ENCODE measurements around the gene GTF3C5. TPM values are rescaled to one million over a fixed set of nuclear protein-coding genes. Genes with fewer than 3 reads are reported as not detected.
A peak's percentile ranks its signal among the peaks of the same experiment; 100 is the strongest.

GTF3C5 gene
- total and polyA plus RNA-seq, 9 of the 15 experiments (the other 6 are each of a cell fraction or from before 2014, with no cell fraction given) = 3.8 to 118 (median 83.7) TPM

DNA sequence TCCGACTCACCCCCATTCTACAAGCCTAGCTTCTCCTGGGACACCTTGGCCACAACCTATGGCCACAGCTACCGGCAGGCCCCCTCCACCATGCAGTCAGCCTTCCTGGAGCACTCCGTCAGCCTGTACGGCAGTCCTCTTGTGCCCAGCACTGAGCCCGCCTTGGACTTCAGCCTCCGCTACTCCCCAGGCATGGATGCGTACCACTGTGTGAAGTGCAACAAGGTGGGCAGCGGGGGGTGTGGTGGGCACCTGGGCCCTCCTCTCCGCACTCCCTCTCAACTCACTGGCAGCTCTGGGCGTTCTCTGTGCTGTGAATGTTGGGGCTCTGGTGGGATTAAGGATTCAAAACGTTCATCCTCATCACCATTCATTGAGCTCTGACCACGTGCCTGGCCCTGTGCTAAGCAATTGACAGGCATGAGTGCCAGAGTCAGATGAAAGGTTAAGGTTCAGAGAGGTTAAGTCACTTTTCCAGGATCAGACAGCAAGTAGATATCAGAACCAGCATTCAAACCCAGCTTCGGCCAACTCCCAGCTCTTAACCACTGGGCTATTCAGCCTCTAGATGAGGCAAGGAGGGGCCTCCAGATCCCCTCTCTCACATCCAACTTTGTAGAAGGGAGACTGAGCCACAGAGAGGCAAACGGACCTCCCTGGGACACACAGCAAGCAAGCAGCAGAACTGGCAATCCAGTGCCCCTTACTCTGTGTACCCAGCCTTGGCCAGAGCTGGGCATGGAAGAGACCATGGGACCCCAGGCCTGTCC lies 42.4 kb upstream of the GTF3C5 start:
- peaks cover 90% of the 10 kb centered on the region for H3K36me3 ChIP-seq (ENCODE audit: control insufficient read depth, insufficient read depth, low read length)
- 0 out of 4 replicates have a peak overlapping the region, but pooled peaks of 1 of the 2 experiments have one; percentile 10 for H3K9ac ChIP-seq (ENCODE audit: insufficient read depth in 1 of 2, low read depth in 2 of 2, low read length in 2 of 2)
- no peak for DNase-seq (ENCODE audit: extremely low read depth in 1 of 4, low spot score in 3 of 4)
- H4K20me1 ChIP-seq (replicated peaks; ENCODE audit: control insufficient read depth, insufficient read depth, low read length) = no peaks in the 10 kb centered on the region
- ATAC-seq = no peak
- no peak overlapping the region for H3K4me2 ChIP-seq (ENCODE audit: insufficient read depth, low read length)
- H2AFZ ChIP-seq (ENCODE audit: low read depth, low read length) = no peak overlapping the region
- ChIA-PET POLR2A (interaction anchor here (0.6 kb wide), 1 partner anchor 50 kb away, joined by 3 read pairs; no protein-coding TSS in a partner anchor), CTCF (ENCODE audit: low intra/inter-chr PET ratio) (no interaction called here)
- in situ Hi-C loops (cut with MboI) (no loop called here), intact Hi-C loops (cut with micrococcal nuclease) (no loop called here)
- peaks cover 40% of the 10 kb centered on the region for H3K79me2 ChIP-seq (ENCODE audit: control insufficient read depth, insufficient read depth, low read length)
- no peak overlapping the region for H3K4me3 ChIP-seq
- FAIRE-seq = no peak
- peak; percentile 36 for TF ChIP-seq RBM25 (IDR thresholded peaks at IDR 0.05; ENCODE audit: low read depth, low read length, severe bottlenecking)
- TF ChIP-seq ZNF431 (CRISPR knock-in tag; IDR thresholded peaks at IDR 0.05) = no peak
- TF ChIP-seq, protein P1, sequence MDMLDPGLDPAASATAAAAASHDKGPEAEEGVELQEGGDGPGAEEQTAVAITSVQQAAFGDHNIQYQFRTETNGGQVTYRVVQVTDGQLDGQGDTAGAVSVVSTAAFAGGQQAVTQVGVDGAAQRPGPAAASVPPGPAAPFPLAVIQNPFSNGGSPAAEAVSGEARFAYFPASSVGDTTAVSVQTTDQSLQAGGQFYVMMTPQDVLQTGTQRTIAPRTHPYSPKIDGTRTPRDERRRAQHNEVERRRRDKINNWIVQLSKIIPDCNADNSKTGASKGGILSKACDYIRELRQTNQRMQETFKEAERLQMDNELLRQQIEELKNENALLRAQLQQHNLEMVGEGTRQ (CRISPR knock-in tag; IDR thresholded peaks at IDR 0.05) = no peak
- peak in 1 of 2 experiments; percentile 60; a peak in 2 of 4 replicates for TF ChIP-seq KDM1A (IDR thresholded peaks at IDR 0.05)
- peak; percentile 68 for TF ChIP-seq BCOR (IDR thresholded peaks at IDR 0.05)
- peak; percentile 98 for TF ChIP-seq BRD9 (IDR thresholded peaks at IDR 0.05; ENCODE audit: low read depth, partially characterized antibody)
- H3K27ac ChIP-seq (ENCODE audit: extremely low read depth, low read depth, low read length) = no peak overlapping the region
- H3K9me3 ChIP-seq (replicated peaks; ENCODE audit: control insufficient read depth, insufficient read depth, low read depth, low read length) = no peaks in the 10 kb centered on the region
- peaks cover 33 to 71% of the 10 kb centered on the region in 2 experiments for H3K4me1 ChIP-seq (replicated peaks in 1 of 2; ENCODE audit: control insufficient read depth in 2 of 2, insufficient read depth in 2 of 2, low read length in 2 of 2)
- H3K27me3 ChIP-seq (ENCODE audit: control insufficient read depth in 2 of 2, insufficient read depth in 2 of 2, low read length in 2 of 2) = no peaks in the 10 kb centered on the region
- 89% methylated on average over 13 of the region's 14 CpGs for WGBS (ENCODE audit: insufficient coverage, low coverage, missing lambda C conversion rate)
- peaks cover 4% of the 10 kb centered on the region for H3K9me1 ChIP-seq (ENCODE audit: control insufficient read depth, insufficient read depth, low read length)
- BruUV-seq (replicated peaks) = no TSS peak
